Stimulated activated CD8-positive, alpha-beta memory T cell treated with anti-CD3 and anti-CD28 coated beads, Interleukin-7, amount 100 ng/mL, for 4 hours (primary cell): ENCODE measurements around the gene EIF3I.

Source experiments
- DNase-seq, 2 donors: peaks; one replicate each; pipeline ENCODE4 v3.0.0-alpha.2; 2020; ENCODE audit warnings: low read depth in 2 of 2

EIF3I gene

GRCh38 chr1:32221980-32222755 lies at the start of gene EIF3I, which contains the start of gene TMEM234:
Gene EIF3I (plus strand): TSS chr1:32222407. CDS start chr1:32222442, 35 bp downstream.
Gene TMEM234 (minus strand): TSS chr1:32222353. CDS start chr1:32222322, 31 bp downstream.
- DNase-seq: peak; percentile 89

- no peak for DNase-seq
These were observed 49.5 kb upstream of the EIF3I start for GRCh38 chr1:32172621-32173245.

- no peak for DNase-seq
These were observed 43.6 kb upstream of the EIF3I start for GRCh38 chr1:32178380-32179192.

GRCh38 chr1:32179193-32179442 lies 43.1 kb upstream of the EIF3I start:
- DNase-seq: no peak

GRCh38 chr1:32179443-32180185 lies 42.6 kb upstream of the EIF3I start, which contains the start of gene TXLNA:
Gene TXLNA (plus strand): TSS chr1:32179675. CDS start chr1:32180346, 671 bp downstream.
- peak; percentile 79 to 90 for DNase-seq

GRCh38 chr1:32180186-32181060 lies 41.8 kb upstream of the EIF3I start:
- DNase-seq: peak in 1 of 2 donors; percentile 17

GRCh38 chr1:32181065-32181464 lies 41.1 kb upstream of the EIF3I start:
- no peak for DNase-seq

- DNase-seq: no peak
These were observed 40.6 kb upstream of the EIF3I start for GRCh38 chr1:32181563-32181962.

- no peak for DNase-seq
These were observed 40.1 kb upstream of the EIF3I start for GRCh38 chr1:32182060-32182459.

GRCh38 chr1:32184650-32185049 lies 37.6 kb upstream of the EIF3I start:
- DNase-seq: no peak

GRCh38 chr1:32186077-32186476 lies 36.1 kb upstream of the EIF3I start:
- no peak for DNase-seq

GRCh38 chr1:32186491-32186890 lies 35.7 kb upstream of the EIF3I start:
- DNase-seq: no peak

GRCh38 chr1:32187850-32188249 lies 34.4 kb upstream of the EIF3I start:
- DNase-seq: no peak

- no peak for DNase-seq
These were observed 29.8 kb upstream of the EIF3I start for GRCh38 chr1:32192220-32192948.

- DNase-seq: no peak
These were observed 27.2 kb upstream of the EIF3I start for GRCh38 chr1:32194984-32195383.

GRCh38 chr1:32195531-32195930 lies 26.7 kb upstream of the EIF3I start:
- no peak for DNase-seq

- DNase-seq: no peak
These were observed 26.0 kb upstream of the EIF3I start for GRCh38 chr1:32195972-32196823.

GRCh38 chr1:32197074-32197473 lies 25.1 kb upstream of the EIF3I start:
- no peak for DNase-seq

- no peak for DNase-seq
These were observed 24.4 kb upstream of the EIF3I start for GRCh38 chr1:32197837-32198236.
